GM23338 (cell line): ENCODE measurements around the gene MCTP1. TPM values are rescaled to one million over a fixed set of nuclear protein-coding genes. Genes with fewer than 3 reads are reported as not detected.

ENCODE experiments used
- ATAC-seq: fragments of 200-7000 bp; cut with Tn5 transposase; 3 replicates; pipeline ENCODE4 v1.9.1; 2020
- DNase-seq: peaks from one replicate; pipeline ENCODE4 v3.0.0-alpha.2; 2015; ENCODE audit warnings: low spot score
- H2AFZ ChIP-seq: fragments of 200-600 bp; sonication (generic); 2 replicates; pipeline ENCODE4 v1.8.0; 2016; ENCODE audit warnings: antibody characterized with exemption, mild to moderate bottlenecking, moderate library complexity
- H3F3A ChIP-seq: fragments of 200-600 bp; sonication (generic); replicated peaks from 2 replicates; pipeline ENCODE4 v1.8.0; 2017; ENCODE audit warnings: antibody characterized with exemption, mixed run types, low read depth
- H3K27ac ChIP-seq: fragments of 200-600 bp; sonication (generic); 2 replicates; pipeline ENCODE4 v1.6.1; 2016; ENCODE audit warnings: low read depth
- H3K27me3 ChIP-seq: fragments of 200-600 bp; sonication (generic); 2 replicates; pipeline ENCODE4 v1.8.0; 2016; ENCODE audit warnings: mild to moderate bottlenecking, mixed run types, moderate library complexity; ENCODE audit not compliant: insufficient read depth
- H3K36me3 ChIP-seq: fragments of 200-600 bp; sonication (generic); 2 replicates; pipeline ENCODE4 v1.8.0; 2016; ENCODE audit warnings: mild to moderate bottlenecking; ENCODE audit not compliant: insufficient read depth
- H3K4me1 ChIP-seq: fragments of 200-600 bp; sonication (generic); 2 replicates; pipeline ENCODE4 v1.8.0; 2016; ENCODE audit warnings: mild to moderate bottlenecking, moderate library complexity; ENCODE audit not compliant: insufficient read depth
- H3K4me2 ChIP-seq: fragments of 200-600 bp; sonication (generic); 2 replicates; pipeline ENCODE4 v1.7.1; 2017; ENCODE audit warnings: mixed run types
- H3K4me3 ChIP-seq: fragments of 200-600 bp; sonication (generic); 2 replicates; pipeline ENCODE4 v1.6.1; 2016; ENCODE audit warnings: mixed run types
- H3K79me2 ChIP-seq: fragments of 200-600 bp; sonication (generic); replicated peaks from 2 replicates; pipeline ENCODE4 v1.8.0; 2017; ENCODE audit warnings: mild to moderate bottlenecking; ENCODE audit not compliant: insufficient read depth
- H3K9me2 ChIP-seq: fragments of 200-600 bp; sonication (generic); 2 replicates; pipeline ENCODE4 v1.8.0; 2017; ENCODE audit not compliant: insufficient read depth
- H4K20me1 ChIP-seq: fragments of 200-600 bp; sonication (generic); replicated peaks from 2 replicates; pipeline ENCODE4 v1.8.0; 2017; ENCODE audit warnings: mild to moderate bottlenecking; ENCODE audit not compliant: insufficient read depth
- H3K27ac Mint-ChIP-seq: 2 replicates; pipeline ENCODE4 v1.8.0; 2020; ENCODE audit warnings: inconsistent platforms, mild to moderate bottlenecking, moderate library complexity, mixed read lengths
- H3K27me3 Mint-ChIP-seq: 3 replicates; pipeline ENCODE4 v1.8.0; 2022; ENCODE audit warnings: low read depth, mild to moderate bottlenecking, moderate library complexity, mixed read lengths, inconsistent platforms; ENCODE audit not compliant: insufficient read depth, poor library complexity
- H3K36me3 Mint-ChIP-seq: 3 replicates; pipeline ENCODE4 v1.8.0; 2021; ENCODE audit warnings: low read depth, mild to moderate bottlenecking, inconsistent platforms, moderate library complexity, mixed read lengths
- H3K4me1 Mint-ChIP-seq: 3 replicates; pipeline ENCODE4 v1.8.0; 2020; ENCODE audit warnings: mild to moderate bottlenecking, inconsistent platforms, mixed read lengths
- H3K4me3 Mint-ChIP-seq: 3 replicates; pipeline ENCODE4 v1.8.0; 2021; ENCODE audit warnings: moderate library complexity, mild to moderate bottlenecking, inconsistent platforms, mixed read lengths
- H3K9me3 Mint-ChIP-seq: 3 replicates; pipeline ENCODE4 v1.8.0; 2020; ENCODE audit warnings: moderate library complexity, mild to moderate bottlenecking, inconsistent platforms, mixed read lengths
- CREB1 ChIP-seq: fragments of 250-450 bp; sonication (Bioruptor Pico); IDR thresholded peaks from 2 replicates; pipeline ENCODE4 v1.5.0; 2020; ENCODE audit warnings: low read depth, mild to moderate bottlenecking, moderate library complexity
- CTCF ChIP-seq, 2 experiments: fragments of 200-600 bp in 1 of 2; sonication (generic) in 1 of 2; conservative IDR thresholded peaks; 2 replicates each; pipeline versions ENCODE4 v1.5.1 to v1.6.1; 2016 to 2017; ENCODE audit warnings: antibody characterized with exemption in 2 of 2, low read depth in 2 of 2, mild to moderate bottlenecking in 2 of 2, moderate library complexity in 1 of 2
- ETS1 ChIP-seq: IDR thresholded peaks from 2 replicates; pipeline ENCODE4 v1.6.1; 2016; ENCODE audit warnings: antibody characterized with exemption
- EZH2 ChIP-seq: fragments of 200-600 bp; sonication (generic); IDR thresholded peaks from one replicate; pipeline ENCODE4 v1.8.0; 2017; ENCODE audit warnings: antibody characterized with exemption, mild to moderate bottlenecking, low read depth; ENCODE audit not compliant: unreplicated experiment
- EZH2phosphoT487 ChIP-seq: fragments of 200-600 bp; sonication (generic); IDR thresholded peaks from one replicate; pipeline ENCODE4 v1.8.1; 2018; ENCODE audit warnings: antibody characterized with exemption; ENCODE audit not compliant: unreplicated experiment
- JUNB ChIP-seq: IDR thresholded peaks from one replicate; pipeline ENCODE4 v1.6.1; 2016; ENCODE audit warnings: antibody characterized with exemption; ENCODE audit not compliant: unreplicated experiment
- NANOG ChIP-seq: IDR thresholded peaks from 2 replicates; pipeline ENCODE4 v1.6.1; 2016; ENCODE audit warnings: antibody characterized with exemption, borderline replicate concordance
- POLR2AphosphoS5 ChIP-seq: IDR thresholded peaks from 2 replicates; pipeline ENCODE4 v1.6.1; 2016; ENCODE audit warnings: antibody characterized with exemption, low read depth
- REST ChIP-seq: IDR thresholded peaks from one replicate; pipeline ENCODE4 v1.6.1; 2018; ENCODE audit warnings: antibody characterized with exemption; ENCODE audit not compliant: unreplicated experiment
- STAT1 ChIP-seq: IDR thresholded peaks from one replicate; pipeline ENCODE4 v1.6.1; 2016; ENCODE audit warnings: antibody characterized with exemption; ENCODE audit not compliant: unreplicated experiment
- ZNF114 ChIP-seq: fragments of 250-450 bp; sonication (Bioruptor Pico); IDR thresholded peaks from 2 replicates; pipeline ENCODE4 v1.5.0; 2020; ENCODE audit warnings: mild to moderate bottlenecking, moderate library complexity
- ZNF331 ChIP-seq: fragments of 250-450 bp; sonication (Bioruptor Pico); IDR thresholded peaks from 2 replicates; pipeline ENCODE4 v1.5.0; 2020; ENCODE audit warnings: low read depth, mild to moderate bottlenecking, moderate library complexity
- polyA plus RNA-seq: library from polyadenylated mRNA; unstranded; fragments of >200 nt; fragmentation: Nextera tagmentation; extraction: Ambion mirVana; gene quantifications from 2 replicates; pipeline ENCODE4 v1.2.1, GENCODE V29; 2016
- total RNA-seq: library from RNA; depleted of rRNA; stranded (reverse); fragments of >200 nt; shearing (Covaris generic); gene quantifications from 2 replicates; pipeline ENCODE4 v1.2.3, GENCODE V29; 2014
- TF ChIP-seq, protein P1 (sequence below): fragments of 250-450 bp; sonication (Bioruptor Pico); IDR thresholded peaks from 2 replicates; pipeline ENCODE4 v1.5.0; 2020; ENCODE audit warnings: mild to moderate bottlenecking, moderate library complexity

Gene MCTP1
- total and polyA plus RNA-seq, 2 experiments from 2014 or later: 3.7 to 4.2 TPM

GRCh38 chr5:95026718-95027117 is 258.2 kb downstream of the MCTP1 start:
- Mint-ChIP-seq H3K4me1 (peaks cover 5% of the 10 kb centered on the region), H3K27ac (peak overlapping the region; percentile 0; the same call in 1 of the 2 replicates)
- H3K79me2 ChIP-seq: no peaks in the 10 kb centered on the region

More at GRCh38 chr5:95026718-95027117, 258.2 kb downstream of the MCTP1 start:
- Histone ChIP-seq H4K20me1 (no peaks in the 10 kb centered on the region), H3K4me3 (no peak overlapping the region), H3K36me3 (no peaks in the 10 kb centered on the region), H3K27ac (no peak overlapping the region), H3K27me3 (no peaks in the 10 kb centered on the region), H2AFZ (no peak overlapping the region; the same call in 1 of the 2 replicates), H3F3A (no peaks in the 10 kb centered on the region), H3K4me1 (no peaks in the 10 kb centered on the region), H3K4me2 (no peak overlapping the region), H3K9me2 (peaks cover 5% of the 10 kb centered on the region)
- no peaks in the 10 kb centered on the region for H3K9me3 Mint-ChIP-seq
- H3K27me3 Mint-ChIP-seq: peaks cover 1% of the 10 kb centered on the region
- TF ChIP-seq EZH2: no peak
- TF ChIP-seq STAT1: no peak
- no peak for TF ChIP-seq ZNF331 (CRISPR knock-in tag)
- TF ChIP-seq JUNB: no peak
- no peak for TF ChIP-seq REST
- no peak for TF ChIP-seq CREB1 (CRISPR knock-in tag)
- no peak for TF ChIP-seq CTCF (conservative IDR thresholded peaks at IDR 0.05; ENCODE audit: low read depth in 2 of 2)
- TF ChIP-seq ZNF114 (CRISPR knock-in tag): no peak
- no peak for TF ChIP-seq NANOG
- no peak for TF ChIP-seq EZH2phosphoT487
- no peak for TF ChIP-seq POLR2AphosphoS5
- no peak for TF ChIP-seq ETS1
- TF ChIP-seq, protein P1, sequence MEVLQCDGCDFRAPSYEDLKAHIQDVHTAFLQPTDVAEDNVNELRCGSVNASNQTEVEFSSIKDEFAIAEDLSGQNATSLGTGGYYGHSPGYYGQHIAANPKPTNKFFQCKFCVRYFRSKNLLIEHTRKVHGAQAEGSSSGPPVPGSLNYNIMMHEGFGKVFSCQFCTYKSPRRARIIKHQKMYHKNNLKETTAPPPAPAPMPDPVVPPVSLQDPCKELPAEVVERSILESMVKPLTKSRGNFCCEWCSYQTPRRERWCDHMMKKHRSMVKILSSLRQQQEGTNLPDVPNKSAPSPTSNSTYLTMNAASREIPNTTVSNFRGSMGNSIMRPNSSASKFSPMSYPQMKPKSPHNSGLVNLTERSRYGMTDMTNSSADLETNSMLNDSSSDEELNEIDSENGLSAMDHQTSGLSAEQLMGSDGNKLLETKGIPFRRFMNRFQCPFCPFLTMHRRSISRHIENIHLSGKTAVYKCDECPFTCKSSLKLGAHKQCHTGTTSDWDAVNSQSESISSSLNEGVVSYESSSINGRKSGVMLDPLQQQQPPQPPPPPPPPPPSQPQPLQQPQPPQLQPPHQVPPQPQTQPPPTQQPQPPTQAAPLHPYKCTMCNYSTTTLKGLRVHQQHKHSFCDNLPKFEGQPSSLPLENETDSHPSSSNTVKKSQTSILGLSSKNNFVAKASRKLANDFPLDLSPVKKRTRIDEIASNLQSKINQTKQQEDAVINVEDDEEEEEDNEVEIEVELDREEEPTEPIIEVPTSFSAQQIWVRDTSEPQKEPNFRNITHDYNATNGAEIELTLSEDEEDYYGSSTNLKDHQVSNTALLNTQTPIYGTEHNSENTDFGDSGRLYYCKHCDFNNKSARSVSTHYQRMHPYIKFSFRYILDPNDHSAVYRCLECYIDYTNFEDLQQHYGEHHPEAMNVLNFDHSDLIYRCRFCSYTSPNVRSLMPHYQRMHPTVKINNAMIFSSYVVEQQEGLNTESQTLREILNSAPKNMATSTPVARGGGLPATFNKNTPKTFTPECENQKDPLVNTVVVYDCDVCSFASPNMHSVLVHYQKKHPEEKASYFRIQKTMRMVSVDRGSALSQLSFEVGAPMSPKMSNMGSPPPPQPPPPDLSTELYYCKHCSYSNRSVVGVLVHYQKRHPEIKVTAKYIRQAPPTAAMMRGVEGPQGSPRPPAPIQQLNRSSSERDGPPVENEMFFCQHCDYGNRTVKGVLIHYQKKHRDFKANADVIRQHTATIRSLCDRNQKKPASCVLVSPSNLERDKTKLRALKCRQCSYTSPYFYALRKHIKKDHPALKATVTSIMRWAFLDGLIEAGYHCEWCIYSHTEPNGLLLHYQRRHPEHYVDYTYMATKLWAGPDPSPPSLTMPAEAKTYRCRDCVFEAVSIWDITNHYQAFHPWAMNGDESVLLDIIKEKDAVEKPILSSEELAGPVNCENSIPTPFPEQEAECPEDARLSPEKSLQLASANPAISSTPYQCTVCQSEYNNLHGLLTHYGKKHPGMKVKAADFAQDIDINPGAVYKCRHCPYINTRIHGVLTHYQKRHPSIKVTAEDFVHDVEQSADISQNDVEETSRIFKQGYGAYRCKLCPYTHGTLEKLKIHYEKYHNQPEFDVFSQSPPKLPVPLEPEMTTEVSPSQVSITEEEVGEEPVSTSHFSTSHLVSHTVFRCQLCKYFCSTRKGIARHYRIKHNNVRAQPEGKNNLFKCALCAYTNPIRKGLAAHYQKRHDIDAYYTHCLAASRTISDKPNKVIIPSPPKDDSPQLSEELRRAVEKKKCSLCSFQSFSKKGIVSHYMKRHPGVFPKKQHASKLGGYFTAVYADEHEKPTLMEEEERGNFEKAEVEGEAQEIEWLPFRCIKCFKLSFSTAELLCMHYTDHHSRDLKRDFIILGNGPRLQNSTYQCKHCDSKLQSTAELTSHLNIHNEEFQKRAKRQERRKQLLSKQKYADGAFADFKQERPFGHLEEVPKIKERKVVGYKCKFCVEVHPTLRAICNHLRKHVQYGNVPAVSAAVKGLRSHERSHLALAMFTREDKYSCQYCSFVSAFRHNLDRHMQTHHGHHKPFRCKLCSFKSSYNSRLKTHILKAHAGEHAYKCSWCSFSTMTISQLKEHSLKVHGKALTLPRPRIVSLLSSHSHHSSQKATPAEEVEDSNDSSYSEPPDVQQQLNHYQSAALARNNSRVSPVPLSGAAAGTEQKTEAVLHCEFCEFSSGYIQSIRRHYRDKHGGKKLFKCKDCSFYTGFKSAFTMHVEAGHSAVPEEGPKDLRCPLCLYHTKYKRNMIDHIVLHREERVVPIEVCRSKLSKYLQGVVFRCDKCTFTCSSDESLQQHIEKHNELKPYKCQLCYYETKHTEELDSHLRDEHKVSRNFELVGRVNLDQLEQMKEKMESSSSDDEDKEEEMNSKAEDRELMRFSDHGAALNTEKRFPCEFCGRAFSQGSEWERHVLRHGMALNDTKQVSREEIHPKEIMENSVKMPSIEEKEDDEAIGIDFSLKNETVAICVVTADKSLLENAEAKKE (CRISPR knock-in tag): no peak
- no peaks in the 10 kb centered on the region for H3K36me3 Mint-ChIP-seq
- no peak for ATAC-seq
- no peak overlapping the region for H3K4me3 Mint-ChIP-seq
- DNase-seq: no peak
